Esophagus squamous epithelium (tissue), 4 donors: ENCODE measurements around the gene CPNE6.

Experiments used
- POLR2A ChIP-seq, 4 donors: fragments of 450-650 bp; IDR thresholded peaks; one replicate each; pipeline ENCODE4 v1.6.1; 2017; ENCODE audit warnings: antibody characterized with exemption in 4 of 4, mild to moderate bottlenecking in 4 of 4, moderate library complexity in 3 of 4
- TF ChIP-seq, protein P1 (sequence below), 6 experiments: fragments of 450-650 bp in 4 of 6; fragments of 200-600 bp in 2 of 6; sonication (generic) in 2 of 6; IDR thresholded peaks; one replicate each; pipeline ENCODE4 v1.5.1; 2016 to 2019; ENCODE audit warnings: antibody characterized with exemption in 6 of 6, mild to moderate bottlenecking in 4 of 6, moderate library complexity in 4 of 6

- TF ChIP-seq, protein P1, sequence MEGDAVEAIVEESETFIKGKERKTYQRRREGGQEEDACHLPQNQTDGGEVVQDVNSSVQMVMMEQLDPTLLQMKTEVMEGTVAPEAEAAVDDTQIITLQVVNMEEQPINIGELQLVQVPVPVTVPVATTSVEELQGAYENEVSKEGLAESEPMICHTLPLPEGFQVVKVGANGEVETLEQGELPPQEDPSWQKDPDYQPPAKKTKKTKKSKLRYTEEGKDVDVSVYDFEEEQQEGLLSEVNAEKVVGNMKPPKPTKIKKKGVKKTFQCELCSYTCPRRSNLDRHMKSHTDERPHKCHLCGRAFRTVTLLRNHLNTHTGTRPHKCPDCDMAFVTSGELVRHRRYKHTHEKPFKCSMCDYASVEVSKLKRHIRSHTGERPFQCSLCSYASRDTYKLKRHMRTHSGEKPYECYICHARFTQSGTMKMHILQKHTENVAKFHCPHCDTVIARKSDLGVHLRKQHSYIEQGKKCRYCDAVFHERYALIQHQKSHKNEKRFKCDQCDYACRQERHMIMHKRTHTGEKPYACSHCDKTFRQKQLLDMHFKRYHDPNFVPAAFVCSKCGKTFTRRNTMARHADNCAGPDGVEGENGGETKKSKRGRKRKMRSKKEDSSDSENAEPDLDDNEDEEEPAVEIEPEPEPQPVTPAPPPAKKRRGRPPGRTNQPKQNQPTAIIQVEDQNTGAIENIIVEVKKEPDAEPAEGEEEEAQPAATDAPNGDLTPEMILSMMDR (IDR thresholded peaks at IDR 0.05), result no peak
- no peak for TF ChIP-seq POLR2A (IDR thresholded peaks at IDR 0.05)
Observed at GRCh38 chr14:24078146-24078545, 6.8 kb downstream of the CPNE6 start.
